ENCODE data around the gene THEMIS2. TPM values are rescaled to one million over a fixed set of nuclear protein-coding genes. Genes with fewer than 3 reads are reported as not detected.
"Not testable (repeated sequence)": the region's sequence is repeated elsewhere in the genome, so short reads cannot be mapped to it uniquely, and the experiment has no call there.

THEMIS2 gene
- total RNA-seq, 2 donors from 2014 or later: 7.4 to 13.1 TPM

GRCh38 chr1:27865821-27866220 lies 6.5 kb upstream of the THEMIS2 start:
- H3K4me3 ChIP-seq: no peak overlapping the region
- peaks cover 0 to 12% of the 10 kb centered on the region in 2 donors for H3K4me1 ChIP-seq
- H3K9me3 ChIP-seq: no peaks in the 10 kb centered on the region
- no peak for TF ChIP-seq CTCF (IDR thresholded peaks at IDR 0.05)
- no peaks in the 10 kb centered on the region for H3K36me3 ChIP-seq
- DNase-seq (ENCODE audit: low spot score): no peak
- no peak overlapping the region for H3K27ac ChIP-seq
- no peaks in the 10 kb centered on the region for H3K27me3 ChIP-seq

- Histone ChIP-seq H3K4me1 (peaks cover 0 to 14% of the 10 kb centered on the region in 2 donors), H3K9me3 (no peaks in the 10 kb centered on the region), H3K4me3 (no peak overlapping the region), H3K27ac (no peak overlapping the region), H3K36me3 (no peaks in the 10 kb centered on the region), H3K27me3 (no peaks in the 10 kb centered on the region)
- no peak for DNase-seq (ENCODE audit: low spot score)
- no peak for TF ChIP-seq CTCF (IDR thresholded peaks at IDR 0.05)
These were observed 3.8 kb upstream of the THEMIS2 start for GRCh38 chr1:27868556-27868931.

GRCh38 chr1:27868932-27869718 lies 3.2 kb upstream of the THEMIS2 start:
- DNase-seq (ENCODE audit: low spot score): no peak
- H3K9me3 ChIP-seq: no peaks in the 10 kb centered on the region
- H3K27ac ChIP-seq: no peak overlapping the region
- TF ChIP-seq CTCF (IDR thresholded peaks at IDR 0.05): no peak
- no peaks in the 10 kb centered on the region for H3K36me3 ChIP-seq
- no peak overlapping the region for H3K4me3 ChIP-seq
- H3K4me1 ChIP-seq: peaks cover 0 to 13% of the 10 kb centered on the region in 2 donors
- H3K27me3 ChIP-seq: no peaks in the 10 kb centered on the region

- H3K27ac ChIP-seq: no peak overlapping the region
- H3K27me3 ChIP-seq: no peaks in the 10 kb centered on the region
- H3K4me1 ChIP-seq: peaks cover 0 to 13% of the 10 kb centered on the region in 2 donors
- DNase-seq (ENCODE audit: low spot score): no peak
- H3K4me3 ChIP-seq: no peak overlapping the region
- no peak for TF ChIP-seq CTCF (IDR thresholded peaks at IDR 0.05)
- H3K9me3 ChIP-seq: no peaks in the 10 kb centered on the region
- no peaks in the 10 kb centered on the region for H3K36me3 ChIP-seq
These were observed 2.6 kb upstream of the THEMIS2 start for GRCh38 chr1:27869719-27870085.

- H3K9me3 ChIP-seq; H3K36me3 ChIP-seq; H3K27me3 ChIP-seq; H3K4me3 ChIP-seq; DNase-seq (ENCODE audit: low spot score); H3K27ac ChIP-seq: not testable (repeated sequence)
- peaks cover 0 to 13% of the 10 kb centered on the region in 2 donors for H3K4me1 ChIP-seq
These were observed 1.3 kb upstream of the THEMIS2 start for GRCh38 chr1:27871076-27871475.

GRCh38 chr1:27872802-27873551 lies 633 bp downstream of the THEMIS2 start:
- Histone ChIP-seq H3K4me3 (peak overlapping the region; percentile 53 to 68), H3K27ac (peak overlapping the region; percentile 41 to 70), H3K27me3 (no peaks in the 10 kb centered on the region), H3K4me1 (peaks cover 0 to 13% of the 10 kb centered on the region in 2 donors), H3K9me3 (no peaks in the 10 kb centered on the region), H3K36me3 (no peaks in the 10 kb centered on the region)
- TF ChIP-seq CTCF (IDR thresholded peaks at IDR 0.05): no peak
- no peak for DNase-seq (ENCODE audit: low spot score)
